Neural cell (in vitro differentiated cells): ENCODE measurements around the gene RNU6-1. TPM values are rescaled to one million over a fixed set of nuclear protein-coding genes. Genes with fewer than 3 reads are reported as not detected.

ENCODE experiments used
- H2AFZ ChIP-seq: fragments of 200-600, 300-800 bp; sonication (generic), shearing (Covaris generic); 2 replicates; pipeline ENCODE4 v1.6.0; 2014; ENCODE audit warnings: low read depth, mild to moderate bottlenecking, antibody characterized with exemption, low read length, moderate library complexity
- H3F3A ChIP-seq: fragments of 200-600 bp; shearing (Covaris generic); 2 replicates; pipeline ENCODE4 v1.6.1; 2016; ENCODE audit warnings: mild to moderate bottlenecking, moderate library complexity, mixed read lengths, antibody characterized with exemption, low read length; ENCODE audit not compliant: insufficient read depth, poor library complexity, severe bottlenecking
- H3K27ac ChIP-seq: fragments of 200-600, 300-800 bp; sonication (generic), shearing (Covaris generic); 2 replicates; pipeline ENCODE4 v1.5.1; 2014; ENCODE audit warnings: mild to moderate bottlenecking, low read length, moderate library complexity
- H3K27me3 ChIP-seq: fragments of 300-800, 200-600 bp; sonication (generic), shearing (Covaris generic); 2 replicates; pipeline ENCODE4 v1.6.0; 2014; ENCODE audit warnings: mild to moderate bottlenecking, low read depth, low read length, moderate library complexity; ENCODE audit not compliant: insufficient read depth
- H3K36me3 ChIP-seq: fragments of 300-800, 200-600 bp; sonication (generic), shearing (Covaris generic); 2 replicates; pipeline ENCODE4 v1.5.1; 2014; ENCODE audit warnings: mild to moderate bottlenecking, antibody characterized with exemption, low read length, moderate library complexity; ENCODE audit not compliant: insufficient read depth
- H3K4me2 ChIP-seq: fragments of 300-800, 200-600 bp; sonication (generic), shearing (Covaris generic); 2 replicates; pipeline ENCODE4 v1.6.0; 2014; ENCODE audit warnings: mild to moderate bottlenecking, low read length
- H3K4me3 ChIP-seq: fragments of 300-800, 200-600 bp; sonication (generic), shearing (Covaris generic); 2 replicates; pipeline ENCODE4 v1.5.1; 2014; ENCODE audit warnings: mild to moderate bottlenecking, low read length, moderate library complexity
- H3K79me2 ChIP-seq: fragments of 200-600 bp; shearing (Covaris generic); replicated peaks from 2 replicates; pipeline ENCODE4 v1.6.0; 2014; ENCODE audit warnings: mild to moderate bottlenecking, low read length, moderate library complexity; ENCODE audit not compliant: insufficient read depth
- H3K9ac ChIP-seq: fragments of 300-800, 200-600 bp; sonication (generic), shearing (Covaris generic); 2 replicates; pipeline ENCODE4 v1.6.1; 2016; ENCODE audit warnings: mild to moderate bottlenecking, low read length, mixed read lengths
- H3K9me2 ChIP-seq: fragments of 200-600 bp; shearing (Covaris generic); 2 replicates; pipeline ENCODE4 v1.6.1; 2016; ENCODE audit warnings: mild to moderate bottlenecking, low read length, mixed read lengths; ENCODE audit not compliant: insufficient read depth
- H3K9me3 ChIP-seq: fragments of 200-600, 300-800 bp; sonication (generic), shearing (Covaris generic); 2 replicates; pipeline ENCODE4 v1.6.1; 2016; ENCODE audit warnings: mild to moderate bottlenecking, mixed run types, low read length, moderate library complexity, mixed read lengths
- H4K20me1 ChIP-seq: fragments of 200-600 bp; shearing (Covaris generic); 2 replicates; pipeline ENCODE4 v1.6.1; 2016; ENCODE audit warnings: mild to moderate bottlenecking, mixed run types; ENCODE audit not compliant: insufficient read depth
- EP300 ChIP-seq: fragments of 450-650 bp; conservative IDR thresholded peaks from 2 replicates; pipeline ENCODE4 v1.6.1; 2014; ENCODE audit warnings: antibody characterized with exemption, mild to moderate bottlenecking, moderate library complexity; ENCODE audit not compliant: poor library complexity, severe bottlenecking
- EZH2 ChIP-seq: fragments of 200-600, 300-800 bp; shearing (Covaris generic), sonication (generic); IDR thresholded peaks from 2 replicates; pipeline ENCODE4 v1.6.1; 2014; ENCODE audit warnings: antibody characterized with exemption, low read length, borderline replicate concordance, mild to moderate bottlenecking; ENCODE audit not compliant: insufficient read depth, poor library complexity, severe bottlenecking
- MXI1 ChIP-seq: fragments of 450-650 bp; conservative IDR thresholded peaks from 2 replicates; pipeline ENCODE4 v1.6.1; 2014; ENCODE audit warnings: antibody characterized with exemption, mild to moderate bottlenecking; ENCODE audit not compliant: poor library complexity, severe bottlenecking
- POLR2AphosphoS5 ChIP-seq: IDR thresholded peaks from 2 replicates; pipeline ENCODE4 v1.6.1; 2012
- RAD21 ChIP-seq: fragments of 450-650 bp; conservative IDR thresholded peaks from 2 replicates; pipeline ENCODE4 v1.6.1; 2014; ENCODE audit warnings: antibody characterized with exemption, mild to moderate bottlenecking, moderate library complexity
- REST ChIP-seq: IDR thresholded peaks from 2 replicates; pipeline ENCODE4 v1.6.1; 2012; ENCODE audit warnings: borderline replicate concordance
- SMC3 ChIP-seq: fragments of 450-650 bp; conservative IDR thresholded peaks from 2 replicates; pipeline ENCODE4 v1.6.1; 2014; ENCODE audit warnings: antibody characterized with exemption, mild to moderate bottlenecking, moderate library complexity; ENCODE audit not compliant: poor library complexity
- TAF1 ChIP-seq: IDR thresholded peaks from 2 replicates; pipeline ENCODE4 v1.6.1; 2012; ENCODE audit warnings: low read depth
- polyA plus RNA-seq: library from polyadenylated mRNA; depleted of rRNA; stranded (reverse); fragments of >200 nt; gene quantifications from 2 replicates; pipeline ENCODE4 v1.2.3, GENCODE V29; 2014
- TF ChIP-seq, protein P1 (sequence below): fragments of 450-650 bp; IDR thresholded peaks from 2 replicates; pipeline ENCODE4 v1.5.1; 2014; ENCODE audit warnings: antibody characterized with exemption, mild to moderate bottlenecking, moderate library complexity; ENCODE audit not compliant: poor library complexity, severe bottlenecking

Gene RNU6-1
- polyA plus RNA-seq, 1 donor from 2014 or later = not detected

- Histone ChIP-seq H3K36me3 (no peaks in the 10 kb centered on the region), H3F3A (no peaks in the 10 kb centered on the region), H3K4me2 (no peak overlapping the region), H3K4me3 (no peak overlapping the region), H3K27me3 (no peaks in the 10 kb centered on the region), H3K9me3 (peaks cover 4% of the 10 kb centered on the region), H3K27ac (no peak overlapping the region), H3K79me2 (no peaks in the 10 kb centered on the region), H2AFZ (no peak overlapping the region), H4K20me1 (no peaks in the 10 kb centered on the region), H3K9me2 (no peaks in the 10 kb centered on the region), H3K9ac (no peak overlapping the region)
- no peak for TF ChIP-seq EZH2
- TF ChIP-seq, protein P1, sequence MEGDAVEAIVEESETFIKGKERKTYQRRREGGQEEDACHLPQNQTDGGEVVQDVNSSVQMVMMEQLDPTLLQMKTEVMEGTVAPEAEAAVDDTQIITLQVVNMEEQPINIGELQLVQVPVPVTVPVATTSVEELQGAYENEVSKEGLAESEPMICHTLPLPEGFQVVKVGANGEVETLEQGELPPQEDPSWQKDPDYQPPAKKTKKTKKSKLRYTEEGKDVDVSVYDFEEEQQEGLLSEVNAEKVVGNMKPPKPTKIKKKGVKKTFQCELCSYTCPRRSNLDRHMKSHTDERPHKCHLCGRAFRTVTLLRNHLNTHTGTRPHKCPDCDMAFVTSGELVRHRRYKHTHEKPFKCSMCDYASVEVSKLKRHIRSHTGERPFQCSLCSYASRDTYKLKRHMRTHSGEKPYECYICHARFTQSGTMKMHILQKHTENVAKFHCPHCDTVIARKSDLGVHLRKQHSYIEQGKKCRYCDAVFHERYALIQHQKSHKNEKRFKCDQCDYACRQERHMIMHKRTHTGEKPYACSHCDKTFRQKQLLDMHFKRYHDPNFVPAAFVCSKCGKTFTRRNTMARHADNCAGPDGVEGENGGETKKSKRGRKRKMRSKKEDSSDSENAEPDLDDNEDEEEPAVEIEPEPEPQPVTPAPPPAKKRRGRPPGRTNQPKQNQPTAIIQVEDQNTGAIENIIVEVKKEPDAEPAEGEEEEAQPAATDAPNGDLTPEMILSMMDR = no peak
- TF ChIP-seq MXI1 = no peak
- TF ChIP-seq SMC3 = no peak
- no peak for TF ChIP-seq TAF1
- TF ChIP-seq RAD21 = no peak
- TF ChIP-seq POLR2AphosphoS5 = no peak
- no peak for TF ChIP-seq REST
- TF ChIP-seq EP300 = no peak
Measured at GRCh38 chr15:67870868-67871408, 31.1 kb upstream of the RNU6-1 start.

GRCh38 chr15:67869701-67870100 lies 29.9 kb upstream of the RNU6-1 start:
- TF ChIP-seq MXI1 (no peak), SMC3 (no peak), TAF1 (no peak), EP300 (no peak)
- TF ChIP-seq, protein P1 = no peak

More at GRCh38 chr15:67869701-67870100, 29.9 kb upstream of the RNU6-1 start:
- no peak overlapping the region for H3K4me3 ChIP-seq
- H3K9ac ChIP-seq = no peak overlapping the region
- no peak overlapping the region for H3K27ac ChIP-seq
- H3K9me2 ChIP-seq = no peaks in the 10 kb centered on the region
- no peak overlapping the region for H2AFZ ChIP-seq
- H3F3A ChIP-seq = no peaks in the 10 kb centered on the region
- no peaks in the 10 kb centered on the region for H3K79me2 ChIP-seq
- H3K27me3 ChIP-seq = no peaks in the 10 kb centered on the region
- no peaks in the 10 kb centered on the region for H3K36me3 ChIP-seq
- H3K4me2 ChIP-seq = no peak overlapping the region
- peaks cover 4% of the 10 kb centered on the region for H3K9me3 ChIP-seq
- H4K20me1 ChIP-seq = no peaks in the 10 kb centered on the region
